Right lobe of liver (tissue), 6 donors: Measurements from ENCODE around the gene RELA. TPM values are rescaled to one million over a fixed set of nuclear protein-coding genes. Genes with fewer than 3 reads are reported as not detected.

Experiments
- ATAC-seq, 4 donors: fragments of 200-7000 bp; cut with Tn5 transposase; one replicate each; pipeline ENCODE4 v1.9.1; 2020; ENCODE audit warnings: mild to moderate bottlenecking in 4 of 4, moderate library complexity in 4 of 4
- DNase-seq, 3 donors: peaks; one replicate each; pipeline ENCODE4 v3.0.0-alpha.2; 2020
- H3K27ac ChIP-seq, 3 donors: fragments of 200-600 bp; one replicate each; pipeline ENCODE4 v1.8.0; 2022
- H3K27me3 ChIP-seq, 2 donors: fragments of 200-600 bp; one replicate each; pipeline ENCODE4 v1.8.0; 2022
- H3K36me3 ChIP-seq, 4 donors: fragments of 200-600 bp; sonication (generic) in 1 of 4; one replicate each; pipeline versions ENCODE4 v1.5.1 to v1.8.0; 2017 to 2022; ENCODE audit warnings: control low read depth in 1 of 4
- H3K4me1 ChIP-seq, 4 donors: fragments of 200-600 bp; sonication (generic) in 1 of 4; one replicate each; pipeline versions ENCODE4 v1.5.1 to v1.8.0; 2017 to 2022; ENCODE audit warnings: control low read depth in 1 of 4
- H3K4me3 ChIP-seq, 3 donors: fragments of 200-600 bp; one replicate each; pipeline ENCODE4 v1.8.0; 2022
- H3K9me3 ChIP-seq, 4 donors: fragments of 200-600 bp; sonication (generic) in 1 of 4; one replicate each; pipeline versions ENCODE4 v1.5.1 to v1.8.0; 2017 to 2022; ENCODE audit warnings: control low read depth in 1 of 4
- POLR2A ChIP-seq: fragments of 450-650 bp; IDR thresholded peaks from one replicate; pipeline ENCODE4 v1.6.1; 2017; ENCODE audit warnings: antibody characterized with exemption, mild to moderate bottlenecking
- WGBS: methylation state at CpG from one replicate; pipeline ENCODE4 v1.1.6; 2018; ENCODE audit warnings: low coverage, low lambda C conversion rate; ENCODE audit not compliant: insufficient coverage; ENCODE audit errors: missing lambda C conversion rate; 5-methylcytosine and 5-hydroxymethylcytosine counted together
- intact Hi-C, 2 donors: fragments of 100-400 bp; cut with DNase I; formaldehyde crosslinking; loops; one replicate each; pipeline versions ENCODE4 v1.11.2 to v1.14.1; 2022
- total RNA-seq, 6 experiments: library from RNA; depleted of rRNA in 2 of 6; stranded (reverse); fragments of >200 nt in 2 of 6; fragmentation: NEBNext Ultra II Directional in 3 of 6; extraction: Animal tissue kit (Norgen Biotek cat#: 25700) in 3 of 6; gene quantifications; one replicate each; pipeline versions ENCODE4 v1.1.0 to v1.2.4, GENCODE V29; 2016 to 2023
- TF ChIP-seq, protein P1 (sequence below), 4 donors: fragments of 200-600 bp in 3 of 4; fragments of 450-650 bp in 1 of 4; IDR thresholded peaks; one replicate each; pipeline versions ENCODE4 v1.5.1 to v1.8.0; 2016 to 2022; ENCODE audit warnings: antibody characterized with exemption in 4 of 4, mild to moderate bottlenecking in 2 of 4
- donor health status: DM: no; HTN: yes; CAD: no.
- donor health status: DM: no; HTN: no; CAD: no.
- donor health status: DM: no; HTN: no; CAD: no.
- donor health status: DM: no; HTN: yes; CAD: no.
- donor health status: DM: no; HTN: yes; CAD: no.

Gene RELA
- total RNA-seq, 6 experiments from 2014 or later = 27.8 to 51.1 (median 41.9) TPM

DNA sequence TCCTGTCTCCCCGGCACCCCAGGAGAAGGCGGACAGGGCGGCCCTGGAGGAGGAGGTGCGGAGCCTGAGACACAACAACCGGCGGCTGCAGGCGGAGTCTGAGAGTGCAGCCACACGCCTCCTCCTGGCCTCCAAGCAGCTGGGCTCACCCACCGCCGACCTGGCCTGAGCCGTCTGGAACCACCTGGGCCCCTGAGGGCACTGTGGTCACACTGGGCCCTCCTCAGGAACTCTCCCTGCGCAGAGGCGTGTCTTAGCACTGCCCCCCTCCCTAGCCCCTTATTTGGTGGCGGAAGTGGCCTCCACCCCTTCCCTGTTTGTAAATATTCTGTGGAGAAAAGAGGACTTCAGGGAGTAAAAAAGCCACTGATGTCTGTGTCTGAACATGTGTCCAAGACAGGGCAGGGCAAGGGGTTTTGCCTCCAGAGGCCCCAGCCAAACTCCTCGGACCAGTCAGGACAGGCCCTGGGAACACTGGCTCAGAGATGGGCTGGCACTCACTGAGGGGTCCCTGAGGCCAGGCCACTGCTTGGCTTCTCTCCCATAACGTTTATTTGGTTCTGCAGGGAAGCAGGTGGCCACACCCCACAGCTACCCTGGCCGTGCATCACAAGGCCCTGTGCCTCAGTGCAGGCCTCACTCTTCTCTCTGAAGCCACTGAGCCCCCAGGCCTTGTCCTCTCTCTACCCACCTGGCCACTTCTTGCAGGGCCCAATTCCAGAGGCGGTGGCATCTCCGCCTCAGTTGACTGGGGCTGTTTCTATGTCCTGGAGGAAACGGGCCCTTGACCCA is 12.0 kb downstream of the RELA start:
- Histone ChIP-seq H3K4me3 (no peak overlapping the region), H3K36me3 (peaks cover 0 to 14% (median 7%) of the 10 kb centered on the region in 4 donors), H3K27me3 (no peaks in the 10 kb centered on the region), H3K4me1 (peaks cover 0 to 51% (median 17%) of the 10 kb centered on the region in 4 donors), H3K27ac (peak overlapping the region in 2 of 3 donors; percentile 94 to 97), H3K9me3 (no peaks in the 10 kb centered on the region)
- intact Hi-C loops = no loop called here
- DNase-seq (peak in 1 of 3 donors; percentile 51), ATAC-seq (no peak)
- 63% methylated on average over 3 of the region's 20 CpGs for WGBS
- no peak for TF ChIP-seq POLR2A
- TF ChIP-seq, protein P1, sequence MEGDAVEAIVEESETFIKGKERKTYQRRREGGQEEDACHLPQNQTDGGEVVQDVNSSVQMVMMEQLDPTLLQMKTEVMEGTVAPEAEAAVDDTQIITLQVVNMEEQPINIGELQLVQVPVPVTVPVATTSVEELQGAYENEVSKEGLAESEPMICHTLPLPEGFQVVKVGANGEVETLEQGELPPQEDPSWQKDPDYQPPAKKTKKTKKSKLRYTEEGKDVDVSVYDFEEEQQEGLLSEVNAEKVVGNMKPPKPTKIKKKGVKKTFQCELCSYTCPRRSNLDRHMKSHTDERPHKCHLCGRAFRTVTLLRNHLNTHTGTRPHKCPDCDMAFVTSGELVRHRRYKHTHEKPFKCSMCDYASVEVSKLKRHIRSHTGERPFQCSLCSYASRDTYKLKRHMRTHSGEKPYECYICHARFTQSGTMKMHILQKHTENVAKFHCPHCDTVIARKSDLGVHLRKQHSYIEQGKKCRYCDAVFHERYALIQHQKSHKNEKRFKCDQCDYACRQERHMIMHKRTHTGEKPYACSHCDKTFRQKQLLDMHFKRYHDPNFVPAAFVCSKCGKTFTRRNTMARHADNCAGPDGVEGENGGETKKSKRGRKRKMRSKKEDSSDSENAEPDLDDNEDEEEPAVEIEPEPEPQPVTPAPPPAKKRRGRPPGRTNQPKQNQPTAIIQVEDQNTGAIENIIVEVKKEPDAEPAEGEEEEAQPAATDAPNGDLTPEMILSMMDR (IDR thresholded peaks at IDR 0.05) = no peak

DNA sequence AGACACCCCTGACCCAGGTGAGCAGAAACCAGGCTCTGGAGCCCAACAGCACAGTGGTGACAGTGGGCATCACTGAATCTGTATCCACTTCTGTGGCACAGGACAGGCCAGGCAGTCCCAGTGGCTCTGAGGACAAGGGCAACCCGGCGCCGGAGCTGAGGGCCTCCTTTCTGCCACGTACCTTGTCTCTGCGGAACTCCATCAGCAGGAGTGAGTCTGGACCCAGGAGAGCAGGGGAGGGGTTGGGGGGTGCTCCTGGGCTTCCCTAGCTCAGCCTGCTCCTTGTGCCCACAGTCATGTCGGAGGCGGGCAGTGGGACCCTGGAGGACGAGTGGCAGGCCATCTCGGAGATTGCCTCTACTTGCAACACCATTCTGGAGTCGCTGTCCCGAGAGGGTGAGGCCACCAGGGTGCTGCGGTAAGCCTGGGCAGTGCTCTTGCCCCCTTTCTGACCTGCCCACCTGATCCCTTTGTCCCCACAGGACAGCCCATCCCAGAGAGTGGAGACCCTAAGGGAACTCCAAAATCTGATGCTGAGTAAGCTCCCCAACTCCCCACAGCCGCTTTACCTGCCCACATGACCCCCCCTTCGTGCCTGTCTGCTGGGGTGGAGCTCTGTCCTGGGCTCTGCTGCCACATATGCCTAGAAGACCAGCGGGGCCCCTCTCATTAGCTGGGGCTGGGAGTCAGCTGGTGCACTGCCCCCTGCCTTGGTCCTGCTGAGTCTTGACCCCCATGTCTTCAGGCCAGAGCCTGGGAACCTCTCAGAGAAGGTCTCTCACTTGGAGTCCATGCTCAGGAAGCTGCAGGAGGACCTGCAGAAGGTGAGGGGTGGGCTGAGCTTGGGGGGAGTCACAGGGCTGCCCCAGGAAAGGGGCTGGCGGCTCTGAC is 12.8 kb downstream of the RELA start:
- Histone ChIP-seq H3K4me1 (peaks cover 0 to 51% (median 17%) of the 10 kb centered on the region in 4 donors), H3K27me3 (no peaks in the 10 kb centered on the region), H3K36me3 (peaks cover 0 to 6% (median 3%) of the 10 kb centered on the region in 4 donors), H3K4me3 (no peak overlapping the region), H3K27ac (no peak overlapping the region), H3K9me3 (no peaks in the 10 kb centered on the region)
- ATAC-seq (no peak), DNase-seq (peak in 1 of 3 donors; percentile 45)
- TF ChIP-seq, protein P1 (IDR thresholded peaks at IDR 0.05) = no peak
- TF ChIP-seq POLR2A = no peak
- intact Hi-C loops = no loop called here
- 61% methylated on average over 4 of the region's 16 CpGs for WGBS

DNA sequence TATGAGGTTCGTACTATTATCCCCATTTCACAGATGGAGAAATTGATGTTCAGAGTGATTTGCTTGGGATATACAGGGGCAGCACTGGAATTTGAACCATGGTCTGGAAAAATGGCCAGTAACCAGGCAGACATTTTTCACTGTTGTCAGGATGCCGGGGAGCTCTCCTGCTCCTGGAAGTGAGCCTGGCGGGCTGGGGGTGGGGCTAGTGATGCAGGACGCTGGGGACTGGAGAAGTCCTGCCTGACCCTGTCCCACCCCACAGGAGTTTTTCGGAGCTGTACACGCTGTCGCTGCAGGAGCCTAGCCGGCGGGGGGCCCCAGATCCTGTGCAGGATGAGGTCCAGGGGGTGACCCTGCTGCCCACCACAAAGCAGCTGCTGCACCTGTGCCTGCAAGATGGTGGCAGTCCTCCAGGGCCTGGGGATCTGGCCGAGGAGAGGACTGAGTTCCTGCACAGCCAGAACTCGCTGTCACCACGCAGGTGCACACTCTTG is 13.7 kb downstream of the RELA start:
- 56% methylated on average over 6 of the region's 12 CpGs for WGBS
- Histone ChIP-seq H3K27me3 (no peaks in the 10 kb centered on the region), H3K36me3 (peaks cover 0 to 3% (median 0%) of the 10 kb centered on the region in 4 donors), H3K4me1 (peaks cover 0 to 45% (median 15%) of the 10 kb centered on the region in 4 donors), H3K27ac (no peak overlapping the region), H3K4me3 (no peak overlapping the region), H3K9me3 (no peaks in the 10 kb centered on the region)
- DNase-seq (peak in 2 of 3 donors; percentile 75 to 80), ATAC-seq (peak in 1 of 4 donors; percentile 1)
- intact Hi-C loops = no loop called here
- TF ChIP-seq, protein P1 (IDR thresholded peaks at IDR 0.05) = no peak
- TF ChIP-seq POLR2A = no peak

DNA sequence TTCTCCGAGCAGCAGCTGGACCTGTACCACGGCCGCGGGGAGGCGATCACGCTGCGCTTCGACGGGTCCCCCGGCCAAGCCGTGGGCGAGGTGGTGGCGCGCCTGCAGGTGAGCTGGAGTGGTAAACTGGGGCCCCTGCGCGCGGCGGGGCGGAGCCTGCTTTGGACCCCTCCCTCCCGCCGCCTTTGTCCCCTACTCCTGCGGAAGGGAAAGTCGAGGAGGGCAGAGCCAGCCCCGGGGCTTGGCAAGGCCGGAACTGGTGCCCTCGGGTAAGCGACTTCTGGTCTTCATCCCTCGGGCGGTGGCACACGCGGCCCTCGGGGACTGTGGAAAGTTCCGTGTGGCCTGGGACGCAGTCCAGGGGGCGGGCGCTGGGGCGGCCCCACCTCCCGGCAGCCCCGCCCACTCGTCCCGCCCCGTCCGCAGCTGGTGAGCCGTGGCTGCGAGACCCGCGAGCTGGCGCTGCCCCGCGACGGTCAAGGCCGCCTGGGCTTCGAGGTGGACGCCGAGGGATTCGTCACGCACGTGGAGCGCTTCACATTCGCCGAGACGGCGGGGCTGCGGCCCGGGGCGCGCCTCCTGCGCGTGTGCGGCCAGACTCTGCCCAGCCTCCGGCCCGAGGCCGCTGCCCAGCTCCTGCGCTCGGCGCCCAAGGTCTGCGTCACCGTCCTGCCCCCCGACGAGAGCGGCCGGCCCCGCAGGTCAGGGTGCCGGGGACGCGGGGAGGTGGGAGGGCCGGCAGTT is 15.6 kb downstream of the RELA start:
- DNase-seq = peak; percentile 82 to 84 (median 84)
- peaks cover 0 to 32% (median 6%) of the 10 kb centered on the region in 4 donors for H3K4me1 ChIP-seq

More for the DNA sequence above, 15.6 kb downstream of the RELA start:
- H3K4me3 ChIP-seq = peak overlapping the region; percentile 44 to 59 (median 51)
- intact Hi-C loops = no loop called here
- peak; percentile 22 for TF ChIP-seq POLR2A
- TF ChIP-seq, protein P1 (IDR thresholded peaks at IDR 0.05) = no peak
- ATAC-seq = peak; percentile 70 to 82 (median 80)
- peak overlapping the region; percentile 30 to 56 (median 47) for H3K27ac ChIP-seq
- H3K36me3 ChIP-seq = peaks cover 0 to 3% (median 0%) of the 10 kb centered on the region in 4 donors
- 100% methylated on average over 1 of the region's 87 CpGs for WGBS
- H3K9me3 ChIP-seq = no peaks in the 10 kb centered on the region
- no peaks in the 10 kb centered on the region for H3K27me3 ChIP-seq
